HG02870 (cell line): ENCODE measurements around the gene KRT14.
"Not testable (repeated sequence)": the region's sequence is repeated elsewhere in the genome, so short reads cannot be mapped to it uniquely, and the experiment has no call there.

ENCODE experiments used
- ATAC-seq: cut with Tn5 transposase; IDR thresholded peaks from one replicate; pipeline ENCODE4 v1.9.1; 2021; ENCODE audit warnings: mild to moderate bottlenecking, moderate library complexity; ENCODE audit not compliant: unreplicated experiment

KRT14 gene

GRCh38 chr17:41623184-41623861 lies 36.6 kb upstream of the KRT14 start:
- not testable (repeated sequence) for ATAC-seq

DNA sequence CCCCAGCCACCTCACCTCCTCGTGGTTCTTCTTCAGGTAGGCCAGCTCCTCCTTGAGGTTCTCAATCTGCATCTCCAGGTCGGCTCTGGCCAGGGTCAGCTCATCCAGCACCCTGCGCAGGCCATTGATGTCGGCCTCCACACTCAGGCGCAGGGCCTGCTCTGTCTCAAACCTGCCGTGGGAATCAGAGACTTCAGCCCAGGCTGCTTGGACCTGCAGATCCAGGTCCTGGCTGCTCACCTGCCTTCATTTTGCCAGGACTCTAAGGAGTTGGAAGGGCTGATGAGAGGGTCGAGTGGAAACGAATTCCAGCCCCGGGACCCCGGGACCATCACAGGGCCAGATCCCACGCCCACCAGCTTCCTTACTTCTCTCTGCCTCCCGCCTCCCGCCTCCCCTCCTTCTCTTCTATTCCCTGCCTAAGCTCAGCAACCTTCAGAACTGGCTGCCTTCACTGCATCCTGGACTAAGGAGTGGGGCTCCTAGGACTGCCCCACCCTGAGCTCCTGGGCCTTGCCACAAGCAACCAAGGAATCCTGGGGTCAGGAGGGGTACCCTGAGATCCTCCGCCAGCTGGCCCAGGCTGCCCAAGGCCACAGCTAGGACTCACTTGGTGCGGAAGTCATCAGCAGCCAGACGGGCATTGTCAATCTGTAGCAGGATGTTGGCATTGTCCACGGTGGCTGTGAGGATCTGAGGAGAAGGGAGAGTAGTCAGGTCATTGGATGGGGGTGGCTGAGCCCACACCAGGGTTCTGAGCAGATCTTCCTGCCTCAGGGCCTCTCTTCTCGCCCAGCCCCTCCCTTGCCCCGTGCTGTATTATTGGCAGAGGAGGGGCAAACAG lies 35.9 kb upstream of the KRT14 start:
- ATAC-seq: not testable (repeated sequence)

DNA sequence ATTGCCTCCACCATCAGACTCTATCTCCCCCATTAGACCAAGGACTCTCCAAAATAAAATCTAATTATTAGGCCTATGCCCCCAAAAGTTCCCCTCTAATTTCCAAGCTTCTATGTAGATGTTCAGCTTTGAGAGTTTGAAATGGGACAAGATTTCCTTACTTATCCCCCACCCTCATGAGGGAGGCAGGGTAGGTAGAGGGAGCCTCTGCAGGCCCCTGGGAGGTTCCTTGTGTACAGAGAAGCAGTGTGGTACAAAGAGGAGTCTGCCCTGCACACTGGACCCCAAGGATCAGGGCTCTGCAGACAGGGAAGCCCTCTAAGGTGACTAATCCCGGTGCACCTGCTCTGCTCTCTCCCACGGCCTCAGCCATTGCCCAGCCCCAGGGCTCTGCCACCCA lies 35.2 kb upstream of the KRT14 start:
- ATAC-seq: no peak

- ATAC-seq: not testable (repeated sequence)
These were observed 34.7 kb upstream of the KRT14 start for GRCh38 chr17:41621435-41621817.

DNA sequence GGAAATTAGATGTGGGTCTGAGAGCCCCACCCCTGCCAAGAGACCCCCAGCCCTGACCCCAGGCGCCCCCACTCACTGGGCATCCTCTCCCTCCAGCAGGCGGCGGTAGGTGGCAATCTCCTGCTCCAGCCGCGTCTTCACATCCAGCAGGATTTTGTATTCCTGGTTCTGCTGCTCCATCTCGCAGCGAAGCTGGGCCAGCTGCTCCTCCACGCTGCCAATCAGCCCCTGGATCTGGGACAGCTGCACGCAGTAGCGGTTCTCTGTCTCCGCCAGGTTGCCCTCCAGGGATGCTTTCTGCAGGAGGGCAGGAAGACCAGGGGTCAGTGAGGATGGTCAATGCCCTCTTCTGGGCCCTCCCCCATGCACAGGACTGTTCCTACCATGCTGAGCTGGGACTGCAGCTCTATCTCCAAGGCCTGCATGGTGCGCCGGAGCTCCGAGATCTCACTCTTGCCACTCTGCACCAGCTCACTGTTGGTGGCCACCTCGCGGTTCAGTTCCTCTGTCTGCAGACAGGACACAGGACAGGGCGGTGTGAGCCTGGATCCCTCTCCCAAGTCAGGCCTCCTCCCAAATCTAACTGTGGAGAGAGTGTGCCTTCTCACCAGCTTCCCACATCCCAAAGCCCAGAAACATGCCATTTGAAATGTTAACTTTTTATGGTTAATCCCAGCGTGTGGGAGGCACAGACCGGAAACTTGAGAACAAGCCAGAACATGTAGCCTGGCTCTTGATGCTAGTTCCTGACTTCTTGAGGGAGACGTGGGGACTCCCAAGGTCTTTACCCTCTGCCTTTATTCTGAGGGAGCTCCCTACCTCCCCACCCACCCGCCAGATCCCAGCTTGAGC lies 34.1 kb upstream of the KRT14 start:
- no peak for ATAC-seq

GRCh38 chr17:41619927-41620582 lies 33.4 kb upstream of the KRT14 start:
- ATAC-seq: not testable (repeated sequence)

DNA sequence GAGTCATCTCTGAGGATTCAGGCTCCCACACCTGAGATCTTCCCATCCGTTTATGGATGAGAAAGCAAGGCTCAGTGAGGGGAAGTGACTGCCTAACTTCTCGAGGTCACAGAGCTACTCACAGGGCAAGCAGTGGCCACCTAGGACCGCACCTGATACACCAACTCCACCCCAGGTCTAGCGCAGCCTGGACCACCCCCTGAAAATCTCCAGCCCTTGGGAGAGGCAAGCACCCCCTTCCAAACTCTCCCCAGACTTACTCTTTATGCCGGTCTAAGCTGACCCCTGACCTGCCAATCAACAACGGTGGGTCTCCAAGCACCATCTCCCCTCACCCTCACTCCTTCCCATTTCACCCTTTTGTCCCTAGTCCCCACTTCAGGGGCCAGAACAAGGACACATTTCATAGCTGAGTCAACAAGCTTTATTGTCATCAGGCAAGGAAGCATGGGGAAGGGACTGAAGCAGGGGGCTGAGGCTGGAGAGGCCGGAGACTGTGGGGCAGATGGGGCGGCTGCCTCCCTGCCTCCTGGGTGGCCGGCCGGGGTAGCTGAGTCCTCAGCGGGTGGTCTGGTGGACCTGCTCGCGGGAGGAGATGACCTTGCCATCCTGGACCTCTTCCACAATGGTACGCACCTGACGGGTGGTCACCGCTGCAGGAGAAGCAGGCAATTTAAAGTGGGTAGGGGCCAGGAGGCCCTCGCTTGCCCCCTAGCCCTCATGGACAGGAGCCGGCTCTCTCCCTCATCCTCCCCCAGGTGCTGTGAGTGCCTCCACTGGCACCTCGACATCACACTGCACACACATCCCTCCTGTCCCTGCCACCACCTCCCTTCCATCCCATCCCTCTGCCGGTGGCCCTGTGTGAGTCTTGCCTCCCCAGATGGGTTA lies 32.6 kb upstream of the KRT14 start:
- no peak for ATAC-seq

DNA sequence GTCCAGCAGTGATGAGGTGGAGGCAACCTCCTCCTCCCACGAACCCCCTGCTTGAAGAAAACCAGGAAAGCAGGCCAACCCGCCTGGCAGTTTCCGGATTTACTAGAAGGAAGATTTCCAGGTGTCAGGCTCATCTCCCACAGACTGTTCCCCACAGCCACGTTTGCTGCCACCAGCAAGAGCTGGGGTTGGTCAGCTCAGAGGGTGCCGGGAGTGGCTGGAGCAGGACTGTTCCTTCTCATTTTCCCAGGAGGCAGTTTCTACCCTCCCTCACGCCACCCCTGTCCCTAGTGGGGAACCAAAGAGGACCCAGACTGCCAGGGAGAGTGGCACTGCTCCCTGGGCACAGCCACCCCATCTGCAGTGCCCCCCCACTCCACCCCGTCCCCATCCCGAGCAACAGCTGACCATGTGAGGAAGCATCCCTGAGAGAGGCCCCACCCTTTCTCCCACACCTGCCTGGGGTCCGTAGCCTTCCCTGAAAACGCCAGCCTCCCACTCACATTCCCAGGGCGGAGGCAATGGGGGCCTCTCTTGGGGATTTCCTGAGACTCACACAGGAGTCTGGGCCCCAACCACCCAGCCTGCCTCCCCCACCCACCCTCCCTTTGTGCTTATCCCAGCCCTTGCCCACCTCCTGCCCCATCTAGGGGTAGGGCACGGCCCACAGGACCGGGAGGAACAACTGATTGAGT lies 31.8 kb upstream of the KRT14 start:
- ATAC-seq: no peak

DNA sequence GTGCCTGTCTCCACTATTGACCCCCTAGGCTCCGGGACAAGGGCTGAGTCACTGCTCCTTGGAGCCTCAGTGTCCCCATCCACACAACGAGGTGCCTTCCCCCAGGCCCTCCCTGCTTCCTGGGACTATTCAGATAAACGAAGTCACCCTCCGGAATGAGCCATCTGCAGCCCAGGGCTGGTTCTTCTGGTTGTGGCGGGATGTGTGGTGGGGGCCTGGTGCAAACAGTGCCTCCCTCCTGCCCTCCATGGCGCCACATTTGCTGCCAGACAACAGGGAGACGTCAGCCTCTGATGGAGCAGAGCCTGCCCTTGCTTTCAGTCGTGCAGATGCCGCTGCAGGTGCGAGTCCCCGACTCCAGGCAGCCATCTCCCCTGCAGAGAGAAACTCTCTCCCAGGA lies 31.0 kb upstream of the KRT14 start:
- ATAC-seq: no peak

GRCh38 chr17:41617136-41617535 lies 30.4 kb upstream of the KRT14 start:
- no peak for ATAC-seq

- not testable (repeated sequence) for ATAC-seq
These were observed 29.8 kb upstream of the KRT14 start for GRCh38 chr17:41616486-41616885.

DNA sequence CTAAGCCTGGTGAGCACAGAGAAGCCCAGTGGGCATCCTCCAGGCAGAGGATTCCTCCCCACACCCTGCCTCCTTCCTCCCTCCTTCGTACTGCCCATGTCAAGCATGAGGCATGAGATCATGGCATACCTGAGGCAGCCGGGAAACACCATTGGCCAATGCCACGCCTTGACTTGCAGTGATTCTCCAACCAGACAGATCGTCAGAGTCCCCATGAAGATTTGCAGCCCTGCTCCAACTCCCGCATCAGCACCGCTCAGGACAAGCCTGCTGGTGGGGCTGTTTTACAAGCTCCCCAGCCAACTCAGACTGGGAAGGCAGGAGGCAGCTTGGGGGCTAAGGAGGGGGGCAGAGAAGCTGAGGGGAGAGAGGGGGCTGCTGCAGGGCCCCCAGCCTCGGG lies 28.8 kb upstream of the KRT14 start:
- no peak for ATAC-seq

DNA sequence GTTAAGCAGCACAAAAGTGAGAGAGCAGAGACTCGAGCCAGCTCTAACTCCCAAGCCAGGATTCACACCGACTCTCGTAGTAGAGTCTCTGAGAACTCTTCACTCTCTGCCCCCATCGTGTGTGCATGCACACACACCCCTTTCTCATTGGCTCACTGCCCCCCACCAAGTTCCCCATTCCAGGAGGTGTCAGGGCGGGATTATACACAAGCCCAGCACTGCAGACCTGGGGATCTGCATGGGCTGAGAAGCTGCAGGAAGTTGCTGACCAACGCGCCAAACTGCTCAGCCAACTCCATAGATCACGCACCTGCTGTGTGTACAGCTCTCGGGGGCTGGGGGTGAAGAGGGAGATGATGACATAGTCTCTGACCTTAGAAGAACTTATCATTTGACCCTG lies 28.1 kb upstream of the KRT14 start:
- not testable (repeated sequence) for ATAC-seq

DNA sequence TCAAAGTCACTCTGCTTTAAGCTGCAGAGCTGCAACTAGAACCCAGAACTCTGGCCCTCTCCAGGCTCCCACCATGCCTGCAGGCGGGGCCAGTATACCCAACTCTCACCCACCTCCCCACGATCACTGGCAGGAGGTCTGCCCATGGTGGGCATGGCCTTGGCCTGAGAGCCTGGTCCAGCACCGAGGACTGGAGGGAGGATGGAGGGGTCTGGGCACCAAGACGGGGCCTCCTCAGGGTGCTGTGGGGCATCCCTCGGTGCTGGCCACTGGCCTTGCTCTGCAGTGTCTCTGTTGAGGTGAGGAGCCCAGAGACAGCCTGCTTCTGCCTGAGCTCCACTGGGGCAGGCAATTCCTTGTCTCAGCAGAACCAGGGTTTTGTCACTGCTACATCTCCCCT lies 27.4 kb upstream of the KRT14 start:
- ATAC-seq: no peak

DNA sequence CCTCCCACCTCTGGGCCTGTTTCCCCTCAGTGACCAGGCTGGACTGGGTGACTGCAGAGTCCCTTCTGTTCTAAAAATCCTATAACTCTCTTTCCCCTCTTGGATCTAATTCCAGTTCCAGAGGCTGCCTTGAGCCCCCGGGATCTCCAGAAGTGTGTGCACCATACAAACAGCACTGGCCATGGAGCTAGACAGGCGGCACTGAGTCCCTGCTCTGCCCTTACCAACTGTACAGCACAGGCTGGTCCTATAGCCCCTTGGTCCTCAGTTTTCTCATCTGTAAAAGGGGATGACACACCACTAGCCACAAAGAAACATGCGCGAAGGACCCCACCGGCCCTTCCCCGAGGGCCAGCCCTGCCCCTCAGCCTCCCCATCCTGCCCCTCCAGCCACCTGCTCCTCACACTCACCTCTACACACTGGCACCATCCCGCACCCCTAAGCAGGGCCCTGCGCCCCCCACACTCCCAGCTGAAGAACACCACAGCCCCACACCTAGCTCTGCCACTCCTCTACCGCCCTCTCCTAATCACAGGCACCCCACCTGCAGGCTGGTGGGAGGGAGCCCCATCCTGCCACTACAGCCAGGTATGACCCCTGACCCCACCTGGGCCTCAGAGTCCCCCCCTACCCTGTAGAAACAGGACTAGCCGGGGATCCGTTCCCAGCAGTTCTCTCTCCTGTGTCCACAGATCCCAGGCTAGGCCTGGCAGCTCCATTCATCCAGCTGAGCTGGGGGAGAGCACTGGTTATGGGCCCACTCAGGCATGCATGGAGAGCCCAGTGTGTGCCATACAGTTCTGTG lies 26.8 kb upstream of the KRT14 start:
- ATAC-seq: no peak

GRCh38 chr17:41612376-41613160 lies 25.9 kb upstream of the KRT14 start, which contains the start of gene KRT16:
KRT16 (minus strand) TSS chr17:41612767; CDS start chr17:41612688, 79 bp downstream.
- ATAC-seq: not testable (repeated sequence)

GRCh38 chr17:41610965-41611640 lies 24.4 kb upstream of the KRT14 start:
- ATAC-seq: no peak
